Renal pelvis (tissue), 12 donors: ENCODE measurements around the gene CNP. TPM values are rescaled to one million over a fixed set of nuclear protein-coding genes. Genes with fewer than 3 reads are reported as not detected.
"Not testable (repeated sequence)": the region's sequence is repeated elsewhere in the genome, so short reads cannot be mapped to it uniquely, and the experiment has no call there.

Source experiments
- DNase-seq: peaks from one replicate; pipeline ENCODE4 v3.0.0-alpha.2; 2013
- long read RNA-seq, 16 experiments: transcript quantifications; one replicate each; lab custom pipeline, GENCODE V29; 2026
- polyA plus RNA-seq, 3 donors: library from polyadenylated mRNA; unstranded; fragments of 120-200 nt; gene quantifications; one replicate each; pipeline ENCODE4 v1.2.1, GENCODE V29; 2013; ENCODE audit not compliant: insufficient read length in 3 of 3

Gene CNP
- 10 to 100 TPM; 68.3 to 81.0 (median 77.0) TPM for polyA plus RNA-seq
- long read RNA-seq, donor 1, full-length matches to known transcripts: 19 of 19 reads
- long read RNA-seq, donor 1, partial matches to known transcripts: 0 of 19 reads
- long read RNA-seq, donor 1, other reads (novel, unspliced or antisense): 0 of 19 reads
- long read RNA-seq, donor 2, full-length matches to known transcripts: 25 of 25 reads
- long read RNA-seq, donor 2, partial matches to known transcripts: 0 of 25 reads
- long read RNA-seq, donor 2, other reads (novel, unspliced or antisense): 0 of 25 reads
- long read RNA-seq, donor 3, full-length matches to known transcripts: 17 of 132 reads
- long read RNA-seq, donor 3, partial matches to known transcripts: 90 of 132 reads
- long read RNA-seq, donor 3, other reads (novel, unspliced or antisense): 25 of 132 reads
- long read RNA-seq, donor 4, full-length matches to known transcripts: 20 of 199 reads
- long read RNA-seq, donor 4, partial matches to known transcripts: 143 of 199 reads
- long read RNA-seq, donor 4, other reads (novel, unspliced or antisense): 36 of 199 reads
- long read RNA-seq, donor 5, full-length matches to known transcripts: 11 of 11 reads
- long read RNA-seq, donor 5, partial matches to known transcripts: 0 of 11 reads
- long read RNA-seq, donor 5, other reads (novel, unspliced or antisense): 0 of 11 reads
- long read RNA-seq, donor 6, full-length matches to known transcripts: 27 of 27 reads
- long read RNA-seq, donor 6, partial matches to known transcripts: 0 of 27 reads
- long read RNA-seq, donor 6, other reads (novel, unspliced or antisense): 0 of 27 reads
- long read RNA-seq, donor 7, full-length matches to known transcripts: 43 of 167 reads
- long read RNA-seq, donor 7, partial matches to known transcripts: 124 of 167 reads
- long read RNA-seq, donor 7, other reads (novel, unspliced or antisense): 0 of 167 reads
- long read RNA-seq, donor 8, full-length matches to known transcripts: 12 of 58 reads
- long read RNA-seq, donor 8, partial matches to known transcripts: 33 of 58 reads
- long read RNA-seq, donor 8, other reads (novel, unspliced or antisense): 13 of 58 reads
- long read RNA-seq, donor 9, full-length matches to known transcripts: 19 of 222 reads
- long read RNA-seq, donor 9, partial matches to known transcripts: 203 of 222 reads
- long read RNA-seq, donor 9, other reads (novel, unspliced or antisense): 0 of 222 reads
- long read RNA-seq, donor 10, full-length matches to known transcripts: 20 of 27 reads
- long read RNA-seq, donor 10, partial matches to known transcripts: 7 of 27 reads
- long read RNA-seq, donor 10, other reads (novel, unspliced or antisense): 0 of 27 reads
- long read RNA-seq, donor 11, full-length matches to known transcripts: 16 of 22 reads
- long read RNA-seq, donor 11, partial matches to known transcripts: 6 of 22 reads
- long read RNA-seq, donor 11, other reads (novel, unspliced or antisense): 0 of 22 reads
- long read RNA-seq, donor 12, full-length matches to known transcripts: 31 of 36 reads
- long read RNA-seq, donor 12, partial matches to known transcripts: 5 of 36 reads
- long read RNA-seq, donor 12, other reads (novel, unspliced or antisense): 0 of 36 reads
- long read RNA-seq, donor 13, full-length matches to known transcripts: 5 of 165 reads
- long read RNA-seq, donor 13, partial matches to known transcripts: 152 of 165 reads
- long read RNA-seq, donor 13, other reads (novel, unspliced or antisense): 8 of 165 reads
- long read RNA-seq, donor 14: 0 reads
- long read RNA-seq, donor 15: 0 reads
- long read RNA-seq, donor 16, full-length matches to known transcripts: 37 of 121 reads
- long read RNA-seq, donor 16, partial matches to known transcripts: 84 of 121 reads
- long read RNA-seq, donor 16, other reads (novel, unspliced or antisense): 0 of 121 reads

DNA sequence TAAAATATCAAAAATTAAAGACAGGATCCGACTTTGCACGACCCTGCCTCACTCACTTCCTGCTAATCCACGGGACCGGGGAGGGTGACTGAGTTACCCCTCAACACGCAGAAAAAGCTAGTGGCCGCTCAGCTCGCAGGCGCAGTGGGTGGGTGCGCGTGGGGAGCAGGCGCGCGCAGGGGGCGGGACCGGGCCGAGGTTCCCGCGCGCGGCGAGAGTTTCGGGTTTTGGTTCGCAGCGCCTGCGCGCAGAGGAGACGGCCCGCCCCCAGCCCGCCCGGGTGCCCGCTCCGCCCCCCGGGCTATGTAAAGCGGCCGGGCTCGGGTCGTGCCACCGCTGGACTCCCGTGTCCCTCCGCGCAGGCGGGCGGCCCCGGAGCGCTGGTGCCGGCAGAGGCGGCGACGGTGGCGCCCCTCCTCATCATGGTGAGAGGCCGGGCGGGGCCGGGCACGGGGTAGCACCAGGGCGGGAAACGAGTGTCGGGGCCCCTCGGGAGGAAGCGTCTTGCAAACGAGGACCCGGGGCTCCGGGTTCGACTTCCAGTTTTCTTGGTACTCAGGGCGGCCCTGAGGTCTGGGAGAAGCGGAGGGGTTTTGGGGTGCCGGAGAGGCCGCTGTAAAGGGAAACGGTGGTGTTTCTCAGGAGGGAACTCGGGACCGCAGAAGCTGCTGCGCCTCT is at the start of gene CNP:
Gene CNP, plus strand, starts transcription at position 333 of the 678 bp plus-strand sequence. Its CDS starts 90 bp downstream, at position 423.
- DNase-seq: peak; percentile 90

- no peak for DNase-seq
Observed at GRCh38 chr17:41917192-41917591, 49.4 kb upstream of the CNP start.

GRCh38 chr17:41917679-41918313 is 48.8 kb upstream of the CNP start:
- no peak for DNase-seq

- peak; percentile 97 for DNase-seq
Observed at GRCh38 chr17:41918314-41919164, 48.1 kb upstream of the CNP start, which contains the start of gene ACLY. ACLY (minus strand) TSS chr17:41918951; CDS start chr17:41913873, 5,078 bp downstream.

GRCh38 chr17:41919165-41919817 is 47.3 kb upstream of the CNP start:
- DNase-seq: no peak

- DNase-seq: no peak
Observed at GRCh38 chr17:41919840-41920579, 46.6 kb upstream of the CNP start.

DNA sequence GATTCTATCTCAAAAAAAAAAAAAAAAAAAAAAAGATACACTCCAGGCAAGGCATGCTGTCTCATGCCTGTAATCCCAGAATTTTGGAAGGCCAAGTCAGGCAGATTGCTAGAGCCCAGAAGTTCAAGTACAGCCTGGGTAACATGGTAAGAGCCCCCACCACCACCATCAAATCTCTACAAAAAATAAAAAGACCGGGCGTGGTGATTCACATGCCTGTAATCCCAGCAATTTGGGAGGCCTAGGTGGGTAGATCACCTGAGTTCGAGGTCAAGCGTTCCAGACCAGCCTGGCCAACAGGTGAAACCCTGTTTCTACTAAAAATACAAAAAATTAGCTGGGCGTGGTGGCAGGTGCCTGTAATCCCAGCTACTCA is 46.0 kb upstream of the CNP start:
- DNase-seq: no peak

DNA sequence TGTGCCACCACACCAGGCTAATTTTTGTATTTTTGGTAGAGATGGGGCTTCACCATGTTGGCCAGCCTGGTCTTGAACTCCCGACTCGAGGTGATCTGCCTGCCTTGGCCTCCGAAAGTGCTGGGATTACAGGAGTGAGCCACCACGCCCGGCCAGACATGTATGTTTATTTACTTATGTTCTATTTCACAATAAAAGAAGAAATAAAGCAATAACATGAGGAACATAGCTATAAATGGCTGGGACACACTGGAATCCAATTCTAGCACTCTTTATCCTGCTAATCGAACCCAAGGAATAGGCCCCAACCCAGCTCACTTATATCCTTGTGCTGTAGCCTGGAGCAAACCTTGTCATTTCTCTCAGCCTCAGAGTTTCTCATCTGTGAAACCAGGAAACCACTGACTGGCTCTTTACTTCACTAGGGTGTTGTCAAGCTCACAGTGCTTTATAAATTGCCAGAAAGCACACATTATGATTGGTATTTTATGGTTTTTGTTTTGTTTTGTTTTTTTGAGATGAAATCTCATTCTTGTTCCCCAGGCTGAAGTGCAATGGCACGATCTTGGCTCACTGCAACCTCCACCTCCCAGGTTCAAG is 40.5 kb upstream of the CNP start:
- DNase-seq: no peak

GRCh38 chr17:41928693-41929251 is 37.8 kb upstream of the CNP start:
- DNase-seq: no peak

DNA sequence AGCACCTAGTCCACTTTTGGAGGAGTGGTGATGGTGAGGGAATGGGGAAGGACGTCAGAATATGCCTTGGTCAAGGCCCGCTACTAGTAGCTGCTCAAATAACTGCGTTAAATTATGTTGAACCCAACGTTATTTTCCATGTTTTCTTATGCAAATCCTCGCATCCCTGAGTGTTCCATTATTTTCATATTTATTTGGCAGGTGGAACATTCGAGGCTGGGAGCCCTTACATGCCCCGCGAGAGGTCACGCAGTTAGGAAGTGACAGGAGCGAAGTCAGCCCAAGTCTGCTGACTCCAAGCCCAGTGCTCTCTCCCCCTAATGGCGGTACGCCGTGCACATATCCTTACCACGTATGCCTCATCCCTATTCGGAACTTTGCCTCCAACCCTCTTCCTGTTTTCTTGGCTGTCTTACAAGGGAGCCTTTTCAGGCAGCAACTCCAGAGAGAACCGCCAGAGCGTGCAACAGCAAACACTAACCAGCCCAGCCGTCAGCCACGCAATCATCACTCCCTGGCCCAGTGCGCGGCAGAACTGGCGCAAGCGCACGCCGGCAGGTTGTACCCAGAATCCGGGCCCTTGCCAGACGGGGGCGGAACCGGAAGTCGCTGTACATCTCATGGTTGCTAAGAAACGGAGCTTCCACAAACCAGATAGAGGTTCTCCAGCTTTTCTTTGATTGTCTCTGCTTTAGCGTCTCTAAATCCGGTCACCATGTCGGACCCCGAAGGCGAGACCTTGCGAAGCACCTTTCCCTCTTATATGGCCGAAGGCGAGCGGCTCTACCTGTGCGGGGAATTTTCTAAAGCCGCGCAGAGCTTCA is 36.4 kb upstream of the CNP start, which contains the start of gene ODAD4:
Gene ODAD4, plus strand, starts transcription at position 609 of the 824 bp plus-strand sequence. Its CDS starts 107 bp downstream, at position 716.
- DNase-seq: peak; percentile 97

GRCh38 chr17:41930833-41931156 is 35.8 kb upstream of the CNP start:
- not testable (repeated sequence) for DNase-seq

DNA sequence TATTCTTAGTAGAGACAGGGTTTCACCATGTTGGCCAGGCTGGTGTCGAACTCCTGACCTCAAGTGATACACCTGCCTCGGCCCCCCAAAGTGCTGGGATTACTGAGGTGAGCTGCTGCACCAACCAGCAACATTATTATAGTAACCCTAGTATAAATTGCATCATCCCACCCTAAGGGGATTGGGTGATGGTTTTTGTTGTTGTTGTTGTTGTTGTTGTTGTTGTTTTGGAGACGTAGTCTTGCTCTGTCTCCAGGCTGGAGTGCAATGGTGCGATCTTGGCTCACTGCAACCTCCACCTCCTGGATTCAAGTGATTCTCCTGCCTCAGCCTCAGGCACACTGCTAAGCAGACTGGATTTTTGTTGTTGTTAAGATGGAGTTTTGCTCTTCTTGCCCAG is 34.9 kb upstream of the CNP start:
- DNase-seq: not testable (repeated sequence)

GRCh38 chr17:41932816-41933389 is 33.7 kb upstream of the CNP start:
- DNase-seq: no peak

DNA sequence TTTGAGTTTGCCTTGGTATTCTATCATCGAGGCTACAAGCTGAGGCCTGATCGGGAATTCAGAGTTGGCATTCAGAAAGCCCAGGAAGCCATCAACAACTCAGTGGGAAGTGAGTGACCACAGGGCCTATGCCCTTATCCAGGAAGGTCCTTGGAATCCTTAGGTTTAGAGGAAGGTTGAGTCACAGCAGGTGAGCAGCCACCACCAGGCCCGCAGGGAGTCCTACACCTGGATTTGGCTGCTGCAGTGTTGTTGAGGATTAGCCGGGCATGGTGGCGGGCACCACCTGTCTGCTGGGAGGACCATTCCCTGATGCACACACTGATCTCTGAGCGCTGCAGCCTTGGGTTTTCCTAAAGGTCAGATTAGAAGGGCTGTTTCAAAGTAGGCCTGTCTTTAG is 31.0 kb upstream of the CNP start:
- DNase-seq: no peak
